NCI-H1417 (cell line): ENCODE results near the gene HAND2.
A peak's percentile ranks its signal among the peaks of the same experiment; 100 is the strongest.

Experiments
- DNase-seq, 3 experiments: peaks; one replicate each; lab custom pipeline; 2025; lab: John Stamatoyannopoulos, UW

Gene HAND2

GRCh38 chr4:173503330-173504180 lies 26.5 kb downstream of the HAND2 start:
- no peak for DNase-seq

- DNase-seq = no peak
Measured at GRCh38 chr4:173502282-173502681, 27.7 kb downstream of the HAND2 start.

GRCh38 chr4:173501592-173502150 lies 28.4 kb downstream of the HAND2 start:
- no peak for DNase-seq

- DNase-seq = no peak
Measured at GRCh38 chr4:173500841-173501591, 29.0 kb downstream of the HAND2 start.

GRCh38 chr4:173499658-173500535 lies 30.1 kb downstream of the HAND2 start:
- DNase-seq = no peak

- DNase-seq = no peak
Measured at GRCh38 chr4:173498771-173499170, 31.3 kb downstream of the HAND2 start.

GRCh38 chr4:173498023-173498422 lies 32.0 kb downstream of the HAND2 start:
- no peak for DNase-seq

GRCh38 chr4:173494013-173494970 lies 35.7 kb downstream of the HAND2 start:
- DNase-seq = peak in 1 of 3 experiments; percentile 66

- DNase-seq = no peak
Measured at GRCh38 chr4:173493041-173493440, 37.0 kb downstream of the HAND2 start.

GRCh38 chr4:173492315-173492714 lies 37.7 kb downstream of the HAND2 start:
- no peak for DNase-seq

- DNase-seq = no peak
Measured at GRCh38 chr4:173490817-173491528, 39.1 kb downstream of the HAND2 start.

- no peak for DNase-seq
Measured at GRCh38 chr4:173490256-173490655, 39.8 kb downstream of the HAND2 start.

- DNase-seq = no peak
Measured at GRCh38 chr4:173489514-173489913, 40.5 kb downstream of the HAND2 start.

GRCh38 chr4:173488656-173489055 lies 41.4 kb downstream of the HAND2 start:
- no peak for DNase-seq

GRCh38 chr4:173488074-173488473 lies 42.0 kb downstream of the HAND2 start:
- DNase-seq = no peak

GRCh38 chr4:173486714-173487392 lies 43.2 kb downstream of the HAND2 start:
- DNase-seq = peak in 1 of 3 experiments; percentile 19

- no peak for DNase-seq
Measured at GRCh38 chr4:173485164-173485563, 44.9 kb downstream of the HAND2 start.

- no peak for DNase-seq
Measured at GRCh38 chr4:173482330-173482931, 47.6 kb downstream of the HAND2 start.

GRCh38 chr4:173478913-173479283 lies 51.1 kb downstream of the HAND2 start:
- DNase-seq = no peak
